ENCODE data around the gene ASIC5.
"Not testable (repeated sequence)": the region's sequence is repeated elsewhere in the genome, so short reads cannot be mapped to it uniquely, and the experiment has no call there.

ASIC5 gene

GRCh38 chr4:155802190-155802959 lies 63.7 kb downstream of the ASIC5 start:
- DNase-seq (ENCODE audit: extremely low read depth in 1 of 2, low read depth in 1 of 2): no peak

- no peak for DNase-seq (ENCODE audit: extremely low read depth in 1 of 2, low read depth in 1 of 2)
These were observed 65.3 kb downstream of the ASIC5 start for GRCh38 chr4:155800685-155801343.

GRCh38 chr4:155799794-155800123 lies 66.3 kb downstream of the ASIC5 start:
- no peak for DNase-seq (ENCODE audit: extremely low read depth in 1 of 2, low read depth in 1 of 2)

- DNase-seq (ENCODE audit: extremely low read depth in 1 of 2, low read depth in 1 of 2): no peak
These were observed 66.8 kb downstream of the ASIC5 start for GRCh38 chr4:155799116-155799793.

GRCh38 chr4:155797581-155797980 lies 68.5 kb downstream of the ASIC5 start:
- DNase-seq (ENCODE audit: extremely low read depth in 1 of 2, low read depth in 1 of 2): not testable (repeated sequence)

- DNase-seq (ENCODE audit: extremely low read depth in 1 of 2, low read depth in 1 of 2): no peak
These were observed 70.1 kb downstream of the ASIC5 start for GRCh38 chr4:155795991-155796390.

GRCh38 chr4:155794589-155795236 lies 71.4 kb downstream of the ASIC5 start:
- DNase-seq (ENCODE audit: extremely low read depth in 1 of 2, low read depth in 1 of 2): no peak

GRCh38 chr4:155789982-155790381 lies 76.1 kb downstream of the ASIC5 start:
- DNase-seq (ENCODE audit: extremely low read depth in 1 of 2, low read depth in 1 of 2): no peak

GRCh38 chr4:155789391-155789790 lies 76.7 kb downstream of the ASIC5 start:
- no peak for DNase-seq (ENCODE audit: extremely low read depth in 1 of 2, low read depth in 1 of 2)

GRCh38 chr4:155787113-155787710 lies 78.9 kb downstream of the ASIC5 start:
- no peak for DNase-seq (ENCODE audit: extremely low read depth in 1 of 2, low read depth in 1 of 2)

GRCh38 chr4:155785828-155786227 lies 80.2 kb downstream of the ASIC5 start:
- no peak for DNase-seq (ENCODE audit: extremely low read depth in 1 of 2, low read depth in 1 of 2)

GRCh38 chr4:155784637-155785036 lies 81.4 kb downstream of the ASIC5 start:
- no peak for DNase-seq (ENCODE audit: extremely low read depth in 1 of 2, low read depth in 1 of 2)

- no peak for DNase-seq (ENCODE audit: extremely low read depth in 1 of 2, low read depth in 1 of 2)
These were observed 84.7 kb downstream of the ASIC5 start for GRCh38 chr4:155781249-155781831.

- DNase-seq (ENCODE audit: extremely low read depth in 1 of 2, low read depth in 1 of 2): no peak
These were observed 85.3 kb downstream of the ASIC5 start for GRCh38 chr4:155780775-155781174.

All from activated CD8-positive, alpha-beta memory T cell treated with anti-CD3 and anti-CD28 coated beads for 1 hour (primary cell).